GM18520 (cell line): ENCODE measurements around the gene ROR1.
"Not testable (repeated sequence)": the region's sequence is repeated elsewhere in the genome, so short reads cannot be mapped to it uniquely, and the experiment has no call there.

Source experiments
- ATAC-seq: cut with Tn5 transposase; IDR thresholded peaks from one replicate; pipeline ENCODE4 v1.9.1; 2021; ENCODE audit not compliant: unreplicated experiment

Gene ROR1

DNA sequence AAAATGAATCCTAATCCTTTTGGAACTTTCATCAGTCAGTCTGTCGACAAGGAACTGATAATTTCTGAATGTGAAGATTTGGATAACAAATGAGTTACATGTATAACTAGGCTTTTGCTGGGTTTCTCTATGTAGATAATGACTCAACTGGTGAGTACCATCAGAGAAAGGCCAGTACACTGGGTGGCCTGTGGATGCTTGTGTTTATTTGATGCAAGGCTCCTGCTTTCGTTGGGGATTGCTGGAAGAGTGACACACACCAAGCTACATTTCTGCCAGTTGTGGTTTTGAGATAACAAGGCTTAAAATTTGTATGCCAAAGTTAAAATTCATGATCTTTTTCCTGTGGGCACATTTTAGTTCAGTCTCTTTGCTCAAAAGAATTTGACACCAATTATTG is 314.0 kb downstream of the ROR1 start:
- no peak for ATAC-seq

DNA sequence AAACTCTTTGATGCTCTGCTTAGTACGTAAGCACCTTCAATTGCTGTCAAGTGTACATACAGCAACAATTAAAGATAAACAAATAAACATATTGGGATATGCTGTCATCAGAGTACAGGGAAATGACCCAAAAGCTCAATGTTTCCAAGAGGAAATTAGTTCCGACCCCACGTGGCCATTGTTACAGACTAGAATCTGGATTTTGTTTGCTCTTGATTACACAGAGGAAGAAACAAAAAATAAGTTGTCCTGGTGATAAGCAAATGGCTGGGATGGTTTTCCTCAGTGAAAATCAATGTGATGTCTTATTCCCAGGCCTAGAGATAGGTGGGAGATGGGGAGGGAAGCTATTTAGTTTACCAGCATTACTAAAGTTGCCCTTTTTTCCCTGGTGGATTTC is 316.6 kb downstream of the ROR1 start:
- no peak for ATAC-seq

DNA sequence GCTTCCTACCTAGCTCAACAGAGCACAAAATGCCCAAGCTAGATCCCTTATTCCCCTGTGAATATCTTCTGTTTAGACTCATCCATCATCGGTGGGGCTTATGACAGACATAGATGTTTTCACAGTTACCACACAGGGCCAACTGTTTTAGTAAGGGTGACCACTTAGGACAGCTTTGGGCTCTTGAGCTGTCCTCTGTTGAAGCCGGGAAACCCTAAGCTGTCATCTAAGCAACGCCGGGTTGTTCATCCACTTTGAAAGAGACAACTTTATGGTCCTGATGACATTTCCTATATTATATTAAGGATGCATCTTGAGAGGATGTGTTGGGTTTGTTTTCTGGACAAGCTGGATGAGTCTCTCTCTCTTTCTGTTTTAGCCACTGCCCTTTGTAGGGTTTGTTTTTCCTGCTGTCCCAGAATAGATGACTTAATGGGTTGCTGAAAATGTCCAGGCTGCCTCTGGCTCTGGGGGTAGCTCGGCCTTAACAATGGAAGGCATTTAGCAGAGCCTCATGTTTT is 319.1 kb downstream of the ROR1 start:
- no peak for ATAC-seq

DNA sequence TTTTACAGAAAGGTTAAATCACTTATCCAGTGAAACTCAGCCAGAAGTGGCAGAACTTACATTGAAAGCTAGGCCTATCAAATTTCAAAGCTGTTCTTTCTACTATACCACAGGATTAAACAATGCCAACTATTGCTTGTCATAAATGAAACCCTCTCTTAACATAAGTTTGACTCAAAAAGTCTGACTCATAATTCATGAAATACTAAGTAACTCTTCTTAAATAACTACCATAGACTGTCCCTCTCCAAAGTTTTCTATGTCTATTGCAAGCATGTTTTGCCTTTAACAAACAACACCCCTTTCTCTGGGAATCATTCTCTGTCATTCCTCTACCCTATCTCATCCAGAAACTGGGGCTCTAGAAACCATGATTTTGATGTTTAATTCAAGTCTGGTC is 320.1 kb downstream of the ROR1 start:
- no peak for ATAC-seq

DNA sequence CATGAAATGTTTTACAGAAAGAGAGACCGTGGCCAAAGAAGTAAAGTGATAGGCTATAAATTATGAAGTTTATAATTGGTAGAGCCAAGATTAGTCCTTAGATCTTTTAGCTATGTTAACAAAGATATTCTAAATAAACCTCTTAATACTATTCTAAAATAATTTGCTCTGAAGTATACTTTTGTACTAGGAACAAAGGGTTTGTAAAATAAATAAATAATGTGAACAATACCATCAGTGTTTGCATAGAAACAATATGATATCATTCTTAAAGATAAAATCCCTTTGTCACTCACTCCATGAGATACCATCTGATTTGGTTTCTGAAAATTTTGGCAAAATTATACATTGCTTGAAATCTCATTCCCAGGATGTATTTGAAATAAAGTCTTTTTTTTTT is 322.0 kb downstream of the ROR1 start:
- ATAC-seq = no peak

DNA sequence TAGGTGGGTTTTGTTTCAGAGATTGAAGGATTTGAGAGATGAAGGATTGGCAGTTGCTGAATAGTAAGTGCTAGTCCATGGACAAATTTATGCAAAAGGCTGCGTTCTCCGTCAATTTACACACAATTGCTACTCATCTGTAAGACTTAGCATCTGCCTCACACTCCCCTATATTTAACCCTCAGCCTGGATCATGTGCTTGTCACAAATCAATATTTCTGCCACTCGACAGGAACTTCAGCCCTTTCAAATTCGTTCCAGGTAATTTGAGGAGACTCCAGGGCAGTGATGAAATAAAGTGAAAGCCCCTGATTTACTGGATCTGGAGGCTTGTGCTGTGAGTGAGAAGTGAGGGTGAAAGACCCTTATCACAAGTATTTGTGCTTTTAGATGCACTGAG is 324.0 kb downstream of the ROR1 start:
- no peak for ATAC-seq

DNA sequence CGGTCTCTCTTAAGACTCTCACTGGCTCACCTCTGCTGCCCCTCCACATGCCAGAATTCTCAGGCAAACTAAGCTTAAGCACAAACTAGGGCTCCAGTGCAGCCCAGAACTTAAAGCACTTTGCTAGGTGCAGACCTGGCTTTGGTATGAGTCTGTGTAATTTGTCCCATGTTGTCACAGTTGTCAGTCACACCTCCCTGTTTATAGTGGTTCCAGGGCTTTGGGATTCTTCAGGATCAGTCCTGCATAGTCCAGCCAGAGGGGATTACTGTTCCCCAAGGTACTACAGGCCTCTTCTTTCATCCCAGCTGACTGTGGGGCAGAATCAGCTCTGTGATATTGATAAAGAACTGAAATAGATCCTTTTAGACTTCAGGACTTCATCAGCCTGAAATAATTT is 324.6 kb downstream of the ROR1 start:
- ATAC-seq = no peak

DNA sequence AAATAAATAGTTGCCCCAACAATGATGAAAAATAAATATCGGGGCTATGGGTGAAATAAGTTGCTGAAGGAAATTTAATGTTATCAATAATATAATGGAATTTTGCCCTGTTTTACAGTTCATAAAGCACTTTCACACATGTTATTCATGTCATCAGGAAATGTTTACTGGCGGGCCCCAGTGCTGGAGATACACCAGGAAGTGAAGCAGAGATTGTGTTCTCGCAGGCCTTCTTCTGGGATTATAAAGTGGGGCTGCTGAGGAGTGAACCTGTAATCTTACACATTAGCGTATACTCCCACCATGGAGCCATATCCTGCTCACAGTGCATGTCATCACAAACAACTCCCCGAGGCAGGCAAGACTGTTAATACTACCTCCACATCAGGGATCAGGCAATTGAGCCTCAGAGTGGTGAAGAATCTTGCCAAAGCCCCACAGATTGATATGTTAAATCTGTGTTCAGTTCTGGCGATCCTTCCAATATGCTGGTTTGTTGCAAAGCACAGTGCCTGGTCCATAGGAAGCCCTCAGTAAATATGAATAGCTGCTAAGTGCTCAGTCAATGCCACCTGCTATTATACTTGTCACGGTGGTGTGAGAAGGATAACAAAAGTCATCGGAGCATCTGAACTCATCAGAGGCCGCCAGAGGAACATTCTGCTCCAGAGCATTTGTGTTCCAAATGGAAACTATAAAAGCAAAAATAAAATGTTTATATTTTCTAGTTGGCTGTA is 325.2 kb downstream of the ROR1 start:
- ATAC-seq = no peak

DNA sequence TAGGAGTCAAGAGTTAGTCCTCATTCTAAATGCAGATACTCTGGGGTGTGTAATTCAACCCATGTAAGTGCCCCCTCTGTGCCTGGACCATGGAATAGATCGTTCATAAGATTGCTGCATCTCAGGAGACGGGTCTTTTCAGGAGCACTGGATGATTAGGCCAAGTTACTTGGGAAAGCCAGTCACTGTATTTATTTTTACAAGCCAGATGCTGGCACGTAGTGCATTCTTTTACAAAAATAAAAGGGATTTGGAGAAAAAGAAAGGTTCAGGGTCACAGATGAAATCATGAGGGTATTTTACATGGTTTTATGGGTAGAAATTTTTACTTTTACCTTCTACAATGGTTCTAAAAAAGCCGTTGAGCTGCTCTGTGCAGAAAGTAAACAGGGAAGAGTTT is 327.0 kb downstream of the ROR1 start:
- no peak for ATAC-seq

DNA sequence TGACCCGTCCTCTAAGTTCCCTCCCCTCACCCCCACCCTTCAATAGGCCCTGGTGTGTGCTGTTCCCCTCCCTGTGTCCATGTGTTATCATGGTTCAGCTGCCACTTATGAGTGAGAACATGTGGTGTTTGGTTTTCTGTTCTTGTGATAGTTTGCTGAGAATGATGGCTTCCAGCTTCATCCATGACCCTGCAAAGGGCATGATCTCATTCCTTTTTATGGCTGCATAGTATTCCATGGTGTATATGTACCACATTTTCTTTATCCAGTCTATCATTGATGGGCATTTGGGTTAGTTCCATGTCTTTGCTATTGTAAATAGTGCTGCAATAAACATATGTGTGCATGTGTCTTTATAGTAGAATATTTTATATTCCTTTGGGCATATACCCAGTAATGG is 330.8 kb downstream of the ROR1 start:
- ATAC-seq = not testable (repeated sequence)

DNA sequence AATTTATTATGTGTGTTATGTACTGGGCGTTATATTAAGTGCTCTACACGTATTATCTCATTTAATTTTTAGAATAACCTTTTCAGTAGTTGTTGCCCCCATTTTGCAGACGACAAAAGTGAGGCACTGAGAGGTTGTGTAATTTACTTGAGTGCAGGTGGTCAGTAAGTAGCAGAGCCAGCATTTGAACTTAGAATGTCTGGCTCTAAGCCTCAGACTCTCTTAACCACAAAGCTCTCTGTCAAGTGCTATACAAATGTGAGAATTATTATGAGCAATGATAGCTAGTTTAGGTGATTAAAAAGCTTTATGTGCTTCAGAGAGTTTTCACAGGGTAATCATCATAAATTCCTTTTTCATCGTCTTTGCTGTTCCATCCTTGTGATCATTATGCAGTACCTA is 333.3 kb downstream of the ROR1 start:
- ATAC-seq = no peak

DNA sequence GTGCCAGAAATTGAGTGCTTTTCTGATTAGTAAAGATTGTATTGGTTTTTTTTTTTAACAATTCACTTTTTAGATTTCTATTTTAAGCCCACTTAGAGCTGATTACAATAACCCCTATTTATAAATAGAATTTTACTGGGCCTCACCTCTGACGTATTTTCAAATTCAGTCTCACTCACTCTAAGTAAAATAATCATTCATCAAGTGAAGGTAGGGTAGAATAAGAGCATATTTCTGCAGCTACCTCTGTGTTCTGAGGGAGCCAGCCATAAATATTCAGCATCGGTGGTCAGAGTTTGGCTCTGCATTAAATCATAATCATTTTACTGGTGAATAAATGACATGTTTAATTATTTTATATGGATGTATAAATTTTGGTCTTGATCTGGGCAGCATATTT is 333.8 kb downstream of the ROR1 start:
- no peak for ATAC-seq

DNA sequence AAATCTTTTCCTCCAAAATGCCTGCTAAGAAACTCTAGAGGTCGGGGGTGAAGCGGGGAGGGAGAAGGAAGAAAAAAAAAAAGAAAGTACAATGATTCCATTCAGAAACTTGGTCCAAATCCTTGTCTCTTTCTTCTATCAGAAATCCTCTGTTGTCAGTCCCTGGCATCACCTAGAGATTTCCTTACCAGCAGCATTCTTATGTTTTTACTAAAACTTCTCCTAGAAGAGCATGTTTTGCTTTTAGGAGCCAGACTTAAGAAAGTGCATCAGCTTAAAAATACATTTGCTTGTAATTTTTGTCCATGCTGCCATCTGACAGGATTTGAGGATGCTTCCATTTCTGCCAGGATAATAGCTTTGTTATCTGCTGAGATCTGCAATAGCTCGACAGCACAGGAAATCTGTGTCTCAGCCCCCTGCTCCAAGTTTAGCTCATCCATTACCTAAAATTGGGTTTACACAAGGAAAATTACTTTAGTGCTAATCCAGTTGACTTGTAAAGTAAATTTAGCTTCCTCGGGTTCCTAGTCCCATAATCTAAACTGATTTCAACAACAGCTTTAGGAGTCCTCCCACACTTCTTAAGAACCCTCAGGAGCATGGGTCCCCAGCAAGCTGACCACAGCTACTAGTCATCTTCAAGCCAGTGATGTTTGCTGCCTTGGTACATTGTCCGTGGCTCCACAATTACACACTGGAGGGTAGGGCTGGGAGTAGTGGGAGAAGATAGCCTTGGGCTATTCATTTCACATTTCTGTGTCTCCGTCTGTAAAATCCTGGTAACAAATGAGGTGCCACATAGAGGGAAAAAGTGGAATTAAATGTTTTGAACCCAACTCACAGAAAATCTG is 337.3 kb downstream of the ROR1 start:
- ATAC-seq = no peak

DNA sequence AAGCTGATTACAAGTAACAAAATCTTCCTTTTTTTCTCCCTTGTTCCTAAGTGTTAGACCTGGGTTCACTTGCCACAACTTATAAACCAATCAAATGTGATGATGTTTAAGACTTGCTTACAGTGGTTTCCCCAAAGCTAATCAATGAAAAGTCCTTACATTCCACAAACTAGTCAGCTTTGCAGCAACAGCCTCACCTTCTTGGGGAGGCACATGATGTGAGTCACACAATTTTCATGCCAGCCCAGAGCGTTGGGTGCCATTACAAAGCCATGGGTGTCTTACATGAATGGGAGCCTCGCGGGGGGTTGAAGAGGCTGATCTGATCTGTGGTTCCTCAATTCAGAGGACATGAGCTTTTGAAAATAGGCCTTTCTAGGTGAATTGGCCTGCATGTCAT is 338.0 kb downstream of the ROR1 start:
- ATAC-seq = no peak

DNA sequence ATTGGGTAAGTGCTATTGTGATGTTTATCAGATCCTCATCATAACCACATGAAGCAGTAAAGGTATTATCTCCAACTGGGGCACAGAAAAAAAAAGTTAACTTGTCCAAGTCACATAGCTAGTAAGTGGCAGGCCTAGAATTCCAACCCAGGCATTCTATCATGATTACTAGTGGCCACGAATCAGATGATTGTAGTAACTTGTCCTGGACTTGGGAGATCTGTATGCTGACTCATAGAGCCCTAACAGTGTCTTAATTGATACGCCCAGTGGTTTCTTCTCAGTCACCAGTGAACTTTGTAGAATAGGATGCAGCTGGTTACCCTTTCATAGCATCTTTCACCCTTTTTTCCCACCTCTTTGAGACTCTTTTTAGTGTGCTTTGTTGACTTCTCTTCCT is 338.5 kb downstream of the ROR1 start:
- ATAC-seq = no peak

DNA sequence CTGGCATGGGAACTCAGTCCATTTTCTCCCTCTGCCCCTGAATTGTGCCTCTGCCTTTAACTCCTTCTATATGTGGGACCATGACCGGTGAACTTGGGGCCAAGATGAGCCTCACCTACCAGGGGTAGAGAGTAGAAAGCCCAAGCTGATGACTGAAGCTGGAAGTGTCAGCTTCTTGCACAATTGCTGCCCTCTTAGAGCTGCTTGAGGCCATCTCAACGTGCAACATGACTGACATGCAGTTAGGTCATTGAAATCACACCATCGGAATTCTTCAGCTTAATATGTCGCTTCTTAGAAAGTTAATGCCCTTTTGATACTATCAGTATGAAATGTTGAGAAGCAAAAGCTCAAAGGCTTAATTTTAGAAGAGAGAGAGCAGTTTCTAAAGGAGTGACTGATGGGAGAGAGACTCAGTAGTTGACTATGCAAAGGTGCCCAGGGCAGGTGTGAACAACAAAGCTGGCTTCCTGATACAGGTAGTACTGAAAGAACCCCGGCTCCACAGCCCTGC is 340.3 kb downstream of the ROR1 start:
- ATAC-seq = no peak

DNA sequence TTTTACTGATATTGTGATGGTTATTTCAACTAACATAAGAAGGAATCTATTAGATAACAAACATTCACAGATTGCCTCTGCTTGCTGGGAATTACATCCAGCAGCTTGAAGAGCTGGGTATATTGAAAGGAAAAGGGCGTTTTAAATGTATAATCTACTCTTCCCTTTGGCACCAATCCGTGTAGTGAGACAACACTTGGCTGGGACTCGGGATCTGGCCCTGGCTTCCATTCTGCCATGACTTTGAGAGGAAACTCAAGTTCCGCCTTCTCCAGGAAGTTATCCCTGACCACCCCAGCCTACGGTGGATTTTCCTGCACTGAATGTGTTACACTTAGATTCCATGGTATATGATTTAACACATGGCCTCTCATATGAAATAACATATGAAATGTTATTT is 342.7 kb downstream of the ROR1 start:
- ATAC-seq = no peak

DNA sequence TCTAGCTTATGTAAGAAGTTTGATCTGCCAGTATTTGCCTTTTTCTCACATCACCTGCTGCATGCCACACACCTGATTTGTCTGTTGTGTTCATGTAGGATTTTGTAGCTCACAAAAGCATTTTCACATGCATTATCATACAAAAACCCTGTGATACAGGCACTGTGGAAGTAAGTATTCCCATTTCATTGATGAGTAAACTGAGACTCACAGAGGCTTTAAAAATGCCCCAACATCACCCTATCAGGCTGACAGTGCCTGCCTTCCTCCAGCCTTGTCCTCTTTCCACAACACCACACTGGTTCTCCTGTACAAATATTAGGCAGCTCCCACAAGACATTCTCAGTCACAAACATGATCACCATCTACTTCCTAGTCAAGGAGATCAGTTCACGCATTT is 343.7 kb downstream of the ROR1 start:
- no peak for ATAC-seq

DNA sequence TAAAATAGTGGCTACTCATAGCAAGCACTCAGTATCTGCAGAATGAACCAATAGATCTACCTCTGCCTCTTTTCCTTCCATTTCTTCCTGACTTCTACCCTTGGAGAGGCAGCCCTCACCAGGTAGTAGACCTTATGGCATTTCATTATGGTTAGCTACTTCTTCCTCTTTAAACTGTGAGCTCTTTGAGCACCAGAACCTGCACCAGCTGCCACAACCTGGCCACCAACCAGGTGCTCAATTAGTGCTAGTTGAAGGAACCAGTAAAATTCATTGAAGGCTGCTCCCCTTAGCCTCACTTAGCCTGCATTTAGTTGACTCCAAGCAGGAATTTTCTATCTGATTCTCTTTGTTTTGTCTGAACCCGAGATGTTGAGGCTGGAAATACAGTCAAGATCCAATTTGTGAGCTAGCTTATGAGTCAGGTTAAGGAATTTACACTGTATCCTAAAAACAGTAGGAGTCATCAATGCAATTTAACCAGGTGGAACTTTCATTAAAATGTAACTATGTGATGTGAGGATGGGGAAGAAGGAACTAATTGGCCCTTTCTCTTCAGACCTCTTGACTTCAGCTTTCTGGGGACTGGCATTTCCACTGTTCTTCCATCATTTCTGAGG is 348.1 kb downstream of the ROR1 start:
- ATAC-seq = no peak

DNA sequence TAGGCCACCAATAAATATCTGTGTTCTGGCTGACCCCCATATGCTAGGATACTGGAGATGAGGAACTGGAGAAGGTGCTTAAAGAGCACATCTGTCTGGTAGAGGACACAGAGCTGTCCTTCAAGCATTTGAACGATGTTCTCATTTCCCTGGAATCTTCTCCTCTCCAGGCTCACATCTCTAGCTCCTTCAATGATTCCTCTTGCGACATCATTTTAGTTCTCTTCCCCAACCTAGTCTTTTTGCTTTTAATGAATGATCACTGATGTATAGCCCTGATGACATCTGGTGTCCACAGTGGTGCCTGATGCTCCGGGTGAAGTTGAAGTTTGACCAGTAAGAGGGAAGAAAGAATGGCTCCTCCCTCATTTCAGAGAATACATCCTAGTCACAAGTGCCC is 348.8 kb downstream of the ROR1 start:
- no peak for ATAC-seq

DNA sequence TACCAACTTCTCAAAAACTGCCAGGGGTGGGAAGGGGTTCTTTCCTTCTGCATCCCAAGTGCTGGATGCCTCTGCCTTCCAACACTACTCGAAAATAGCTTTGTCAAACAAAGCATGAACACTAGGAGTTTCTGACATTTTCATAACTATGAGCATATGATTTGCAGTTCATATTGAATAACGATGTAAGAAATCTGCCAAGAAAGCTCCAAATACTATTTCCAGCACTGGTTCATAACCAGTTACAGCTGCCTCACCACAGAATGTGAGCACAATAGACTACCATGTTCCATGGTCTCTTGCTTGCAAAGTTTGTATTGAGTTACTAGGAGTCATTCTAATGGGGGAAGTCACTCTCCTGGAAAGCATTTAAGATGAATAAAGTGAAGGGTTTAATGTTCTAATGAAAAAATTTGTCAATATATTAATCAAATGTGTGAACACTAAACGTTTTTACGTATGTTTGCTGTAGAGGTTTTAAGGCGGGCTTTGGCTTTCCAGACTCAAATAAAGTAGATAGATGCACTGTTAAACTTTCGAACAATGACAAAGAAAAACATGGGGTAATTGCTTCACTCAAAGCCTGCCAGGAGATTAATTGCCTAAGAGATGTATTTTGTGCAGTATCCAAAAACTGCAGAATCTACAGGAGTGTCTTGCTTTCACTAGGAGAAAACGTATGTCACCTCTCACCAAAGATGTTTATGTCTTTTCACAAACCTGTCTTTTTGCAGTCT is 351.1 kb downstream of the ROR1 start:
- no peak for ATAC-seq
